ENCODE results near the gene NTM. TPM values are rescaled to one million over a fixed set of nuclear protein-coding genes. Genes with fewer than 3 reads are reported as not detected.

The NTM gene
- total and polyA plus RNA-seq, 2 donors (not counting 3 experiments of a cell fraction or from before 2014, with no cell fraction given), result 1.00 to 1.1 TPM

GRCh38 chr11:131595797-131596196 lies 225.4 kb downstream of the NTM start:
- intact Hi-C loops (cut with micrococcal nuclease), result no loop called here
- no peak for FAIRE-seq

More at GRCh38 chr11:131595797-131596196, 225.4 kb downstream of the NTM start:
- H3K79me2 ChIP-seq (ENCODE audit: control insufficient read depth, insufficient read depth, low read length), result no peaks in the 10 kb centered on the region
- no peak overlapping the region for H3K4me3 ChIP-seq (replicated peaks in 1 of 3; ENCODE audit: insufficient read depth in 1 of 3, low read depth in 1 of 3, low read length in 3 of 3)
- BruUV-seq (replicated peaks), result no TSS peak
- H3K4me2 ChIP-seq (ENCODE audit: insufficient read depth, low read length), result no peak overlapping the region
- ChIA-PET CTCF (no interaction called here), POLR2A (no interaction called here)
- no peaks in the 10 kb centered on the region for H3K36me3 ChIP-seq (ENCODE audit: control insufficient read depth in 2 of 2, extremely low read depth in 1 of 2, insufficient read depth in 2 of 2, low read length in 2 of 2)
- TF ChIP-seq CTCF (IDR thresholded peaks at IDR 0.05; ENCODE audit: extremely low read depth in 1 of 2, insufficient read depth in 1 of 2, low read depth in 1 of 2, low read length in 2 of 2), result no peak
- TF ChIP-seq GATA2 (IDR thresholded peaks at IDR 0.05; ENCODE audit: insufficient read depth, insufficient read length, low read depth, low read length), result no peak
- TF ChIP-seq MYC (IDR thresholded peaks at IDR 0.05; ENCODE audit: low read depth, low read length), result no peak
- TF ChIP-seq MAX (IDR thresholded peaks at IDR 0.05; ENCODE audit: insufficient read depth, insufficient read length), result no peak
- no peak for TF ChIP-seq FOS (IDR thresholded peaks at IDR 0.05; ENCODE audit: borderline replicate concordance, insufficient read depth, low read length)
- no peak for TF ChIP-seq JUN (IDR thresholded peaks at IDR 0.05; ENCODE audit: borderline replicate concordance, insufficient read depth, insufficient read length, low read depth)
- no peak for TF ChIP-seq POLR2A (IDR thresholded peaks at IDR 0.05; ENCODE audit: low read depth, low read length)
- no peak for TF ChIP-seq POLR2AphosphoS5 (IDR thresholded peaks at IDR 0.05; ENCODE audit: insufficient read depth, low read depth, low read length)
- TF ChIP-seq EZH2 (IDR thresholded peaks at IDR 0.05; ENCODE audit: borderline replicate concordance, low read depth, low read length, severe bottlenecking), result no peak
- no peaks in the 10 kb centered on the region for H3K9me1 ChIP-seq (replicated peaks; ENCODE audit: control insufficient read depth, extremely low read depth, insufficient read depth, low read length)
- no peaks in the 10 kb centered on the region for H3K4me1 ChIP-seq (ENCODE audit: control insufficient read depth, extremely low read depth, insufficient read depth, low read length)
- no peak for DNase-seq (ENCODE audit: low read depth, low spot score)
- no peaks in the 10 kb centered on the region for H3K9me3 ChIP-seq (replicated peaks; ENCODE audit: control insufficient read depth, insufficient read depth, low read length)
- no peak overlapping the region for H2AFZ ChIP-seq (ENCODE audit: low read depth, low read length)
- dilution Hi-C loops (cut with MboI; ENCODE audit: extremely low pct_ligation_motif_present, low sequenced_read_pairs), result no loop called here
- no peak overlapping the region for H3K9ac ChIP-seq (replicated peaks; ENCODE audit: extremely low read depth, insufficient read depth, low read length)
- no peak overlapping the region for H3K27ac ChIP-seq (ENCODE audit: insufficient read depth, low read depth, low read length)
- no peaks in the 10 kb centered on the region for H4K20me1 ChIP-seq (replicated peaks; ENCODE audit: control insufficient read depth, extremely low read depth, insufficient read depth, low read length)
- H3K27me3 ChIP-seq (ENCODE audit: control insufficient read depth in 2 of 2, insufficient read depth in 2 of 2, low read length in 2 of 2), result no peaks in the 10 kb centered on the region

Measured in endothelial cell of umbilical vein (primary cell).